ENCODE data around the gene NSMCE1. TPM values are rescaled to one million over a fixed set of nuclear protein-coding genes. Genes with fewer than 3 reads are reported as not detected.

NSMCE1 gene
- total RNA-seq, 2 experiments from 2014 or later: 110 to 127 TPM

GRCh38 chr16:27177031-27177774 is 91.4 kb downstream of the NSMCE1 start:
- Mint-ChIP-seq H3K4me1 (peaks cover 70% of the 10 kb centered on the region), H3K9me3 (ENCODE audit: low read depth) (peaks cover under 1% of the 10 kb centered on the region), H3K36me3 (ENCODE audit: low read depth) (no peaks in the 10 kb centered on the region), H3K27me3 (no peaks in the 10 kb centered on the region), H3K4me3 (no peak overlapping the region), H3K27ac (peak overlapping the region; percentile 81)
- intact Hi-C loops (cut with DNase I, micrococcal nuclease): loop anchor here (2.0 to 5.0 kb wide), 3 partner anchors 95 to 580 kb away; no protein-coding TSS in a partner anchor
- ATAC-seq: peak; percentile 49
- ChIA-PET CTCF (interaction anchor here (0.6 to 3.8 kb wide), 9 partner anchors 8 to 230 kb away, joined by 3 to 37 read pairs (median 4); no protein-coding TSS in a partner anchor), POLR2A (no interaction called here)
- DNase-seq: peak; percentile 77

- Mint-ChIP-seq H3K4me3 (no peak overlapping the region), H3K36me3 (ENCODE audit: low read depth) (peaks cover 2% of the 10 kb centered on the region), H3K9me3 (ENCODE audit: low read depth) (peaks cover 10% of the 10 kb centered on the region), H3K4me1 (peaks cover 80% of the 10 kb centered on the region), H3K27ac (peak overlapping the region; percentile 51), H3K27me3 (no peaks in the 10 kb centered on the region)
- ATAC-seq (no peak), DNase-seq (no peak)
- POLR2A ChIA-PET: no interaction called here
- CTCF ChIA-PET: interaction anchor here (0.9 kb wide), 1 partner anchor 120 kb away, joined by 4 read pairs; no protein-coding TSS in a partner anchor
- intact Hi-C loops (cut with DNase I, micrococcal nuclease): loop anchor here (2.0 to 5.0 kb wide), 3 partner anchors 96 to 579 kb away; no protein-coding TSS in a partner anchor
These were observed 92.7 kb downstream of the NSMCE1 start for GRCh38 chr16:27175888-27176287.

Other genes starting within 250 kb of the NSMCE1 start
- gene C16orf82, start 201.8 kb downstream of the NSMCE1 start, total RNA-seq: not detected
- 10 to 100 TPM in 1 of 2 experiments, 1 to 10 TPM in 1; 9.8 to 10.4 TPM for gene KDM8, start 65.2 kb downstream of the NSMCE1 start, total RNA-seq
- gene IL4R, start 45.2 kb upstream of the NSMCE1 start, total RNA-seq: 100 to 1,000 TPM; 185 to 229 TPM
- 10 to 100 TPM; 61.8 to 73.5 TPM for gene IL21R, start 133.4 kb upstream of the NSMCE1 start, total RNA-seq

Measured in activated CD4-positive, alpha-beta T cell treated with anti-CD3 and anti-CD28 coated beads for 36 hours (primary cell).